ENCODE results near the gene PLXNC1.

PLXNC1 gene

DNA sequence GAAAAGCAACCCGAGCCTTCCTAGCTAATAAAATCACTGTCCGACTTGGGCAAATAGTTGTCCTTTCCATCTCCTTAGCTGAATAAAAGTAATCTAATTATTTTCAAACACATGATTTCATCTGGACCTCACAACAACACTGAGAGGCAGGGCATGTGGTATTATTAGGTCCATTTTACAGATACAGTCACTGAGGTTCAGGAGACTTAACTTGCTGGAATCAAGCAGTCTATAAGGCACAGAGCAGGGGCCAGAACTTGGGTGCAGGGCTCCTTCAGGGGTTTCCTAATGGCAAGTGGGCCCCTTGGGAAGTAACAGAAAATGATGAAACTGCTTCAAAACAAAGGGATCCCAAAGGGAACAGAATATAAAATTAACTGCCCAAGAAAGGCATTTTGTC is 15.5 kb downstream of the PLXNC1 start:
- no peak for DNase-seq

- no peak for DNase-seq
These were observed 16.8 kb downstream of the PLXNC1 start for GRCh38 chr12:94165138-94165537.

GRCh38 chr12:94165670-94166364 is 17.4 kb downstream of the PLXNC1 start:
- no peak for DNase-seq

DNA sequence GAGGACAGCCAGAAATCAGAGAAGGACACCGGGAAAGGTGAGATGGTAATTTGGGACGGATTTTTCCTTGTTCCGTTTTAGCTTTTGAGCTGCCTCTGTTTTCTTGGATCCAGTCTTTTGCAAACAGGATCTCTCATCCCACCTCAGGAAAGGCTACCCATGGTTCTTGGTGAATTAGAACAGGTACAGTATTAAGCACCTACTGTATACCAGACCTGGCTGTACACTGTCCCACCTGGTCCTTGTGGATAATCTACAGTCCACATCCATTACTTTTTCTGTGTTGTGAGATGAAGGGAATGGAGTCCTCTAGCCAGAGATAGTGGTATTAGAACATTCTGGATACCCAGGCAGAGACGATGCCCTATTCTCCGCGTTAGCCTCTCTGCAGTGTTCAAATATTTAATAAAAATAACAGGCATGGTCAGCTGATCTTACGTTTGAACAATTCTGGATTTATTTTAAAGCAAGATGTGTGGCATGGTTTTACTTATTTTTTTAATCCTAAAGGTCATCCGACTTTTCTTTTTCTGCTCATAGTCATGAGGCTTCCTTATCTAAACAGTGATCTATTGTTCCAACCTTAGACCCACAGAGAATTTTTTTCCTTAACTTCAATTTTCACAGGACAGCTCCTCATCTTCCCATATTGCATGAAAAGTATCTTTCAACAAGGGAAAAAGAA is 18.8 kb downstream of the PLXNC1 start:
- no peak for DNase-seq

GRCh38 chr12:94167756-94168416 is 19.5 kb downstream of the PLXNC1 start:
- DNase-seq, result no peak

- DNase-seq, result no peak
These were observed 21.1 kb downstream of the PLXNC1 start for GRCh38 chr12:94169495-94169894.

GRCh38 chr12:94169966-94170689 is 21.8 kb downstream of the PLXNC1 start:
- no peak for DNase-seq

- no peak for DNase-seq
These were observed 22.6 kb downstream of the PLXNC1 start for GRCh38 chr12:94170690-94171594.

GRCh38 chr12:94171595-94171930 is 23.2 kb downstream of the PLXNC1 start:
- DNase-seq, result no peak

GRCh38 chr12:94172031-94172430 is 23.7 kb downstream of the PLXNC1 start:
- DNase-seq, result no peak

DNA sequence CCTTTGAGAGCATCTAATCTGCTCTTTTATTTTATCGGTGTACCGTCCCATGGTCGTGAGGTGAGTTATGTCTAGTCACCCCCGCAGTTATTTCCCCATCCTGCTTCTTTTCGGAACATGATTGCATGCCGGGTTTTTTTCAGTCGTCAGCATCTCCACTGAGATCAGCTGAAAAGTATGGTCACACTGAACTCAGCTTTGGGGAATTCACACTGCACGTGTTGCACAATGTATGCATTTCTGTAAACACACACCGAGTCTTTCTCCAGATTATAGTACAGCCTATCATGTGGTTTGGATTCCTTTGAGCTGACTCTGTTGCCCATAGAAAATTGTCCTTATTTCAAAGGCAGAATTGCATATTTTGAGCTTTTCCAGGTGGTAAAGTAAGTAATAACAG is 24.6 kb downstream of the PLXNC1 start:
- DNase-seq, result no peak

DNA sequence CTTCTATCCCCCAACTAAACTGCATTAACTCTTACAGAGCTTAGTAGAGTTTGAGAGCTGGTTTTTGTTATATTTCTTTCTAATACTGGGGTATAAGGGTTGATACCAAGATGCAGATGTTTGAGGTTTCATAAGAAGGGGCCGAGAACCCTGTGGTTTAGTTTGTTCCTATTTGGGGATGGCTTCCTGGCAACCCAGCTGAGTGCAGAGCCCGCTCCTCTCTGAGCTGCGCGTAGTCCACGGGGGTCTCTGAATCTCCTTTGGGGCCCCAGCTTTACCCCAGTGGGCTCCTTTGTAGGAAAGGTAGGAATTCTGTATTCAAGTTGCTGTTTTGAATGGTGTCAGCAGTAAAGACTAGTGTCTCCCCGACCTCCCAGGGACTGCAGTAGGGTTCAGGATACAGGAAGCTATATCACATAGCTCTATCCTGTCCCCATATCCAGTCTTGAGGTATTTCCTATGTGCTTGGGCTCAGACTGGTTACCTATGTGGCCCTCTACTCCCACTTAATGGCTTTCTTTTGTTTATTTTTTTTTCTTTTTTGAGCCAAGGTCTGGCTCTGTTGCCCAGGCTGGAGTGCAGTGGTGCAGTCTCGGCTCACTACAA is 25.4 kb downstream of the PLXNC1 start:
- DNase-seq, result no peak

GRCh38 chr12:94174576-94174975 is 26.2 kb downstream of the PLXNC1 start:
- no peak for DNase-seq

GRCh38 chr12:94175763-94176668 is 27.6 kb downstream of the PLXNC1 start:
- no peak for DNase-seq

- DNase-seq, result no peak
These were observed 29.7 kb downstream of the PLXNC1 start for GRCh38 chr12:94178054-94178453.

DNA sequence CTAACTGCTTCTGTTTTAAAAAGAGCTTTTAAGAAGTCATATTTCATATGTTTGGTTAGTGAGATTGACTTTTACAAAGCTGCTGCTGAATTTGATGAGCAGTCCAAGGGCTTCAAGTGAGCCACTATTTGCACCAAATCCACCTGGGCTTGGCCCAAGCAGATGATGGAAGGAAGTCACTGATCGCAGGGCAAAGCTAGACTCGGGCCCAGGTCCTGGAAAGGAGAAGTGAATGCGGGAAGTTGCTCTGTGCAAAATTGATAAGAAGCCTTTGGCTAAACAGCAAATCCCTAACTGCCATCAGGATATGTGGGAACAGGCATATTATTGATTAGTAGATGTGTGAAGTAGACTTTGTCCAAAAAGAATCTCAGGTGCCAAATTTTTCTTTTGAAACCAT is 30.5 kb downstream of the PLXNC1 start:
- DNase-seq, result no peak

- DNase-seq, result no peak
These were observed 31.3 kb downstream of the PLXNC1 start for GRCh38 chr12:94179723-94180122.

DNA sequence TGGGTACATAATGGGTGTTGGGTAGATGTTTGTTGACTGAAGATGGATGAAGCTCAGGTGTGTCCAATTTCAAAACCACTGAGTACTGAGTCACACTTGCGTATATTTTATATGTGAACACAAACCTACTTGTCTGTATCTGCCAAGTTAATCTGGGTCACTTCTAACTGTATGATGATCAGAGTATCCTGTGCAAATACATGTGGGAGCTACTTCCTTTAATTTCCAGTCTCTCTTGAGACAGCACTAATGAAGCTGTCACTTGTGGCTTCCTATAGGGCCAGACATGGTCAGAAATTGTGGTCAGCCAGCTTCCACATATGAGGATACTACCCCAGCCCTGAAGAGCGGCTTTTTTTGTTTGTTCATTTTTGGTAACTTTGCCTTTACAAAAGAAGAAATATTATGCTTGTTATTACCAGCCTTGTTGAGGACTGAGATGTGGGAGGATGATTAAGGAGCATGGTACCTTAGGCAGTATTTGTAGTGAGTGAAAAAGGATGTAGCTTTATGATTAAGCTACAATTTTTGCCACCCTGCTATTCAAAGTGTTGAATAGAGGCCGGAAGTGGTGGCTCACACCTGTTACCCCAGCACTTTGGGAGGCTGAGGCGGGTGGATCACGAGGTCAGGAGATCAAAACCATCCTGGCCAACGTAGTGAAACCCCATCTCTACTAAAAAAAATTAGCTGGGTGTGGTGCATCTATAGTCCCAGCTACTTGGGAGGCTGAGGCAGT is 32.4 kb downstream of the PLXNC1 start:
- no peak for DNase-seq

- DNase-seq, result no peak
These were observed 34.8 kb downstream of the PLXNC1 start for GRCh38 chr12:94182986-94183707.

All from 8988T (cell line).